Measurements from ENCODE around the gene AOPEP. TPM values are rescaled to one million over a fixed set of nuclear protein-coding genes. Genes with fewer than 3 reads are reported as not detected.

Gene AOPEP
- total and polyA plus RNA-seq, 7 donors: 28.0 to 490 (median 184) TPM

GRCh38 chr9:95007226-95007869 is 280.8 kb downstream of the AOPEP start:
- Histone ChIP-seq H3K27ac (peak overlapping the region; percentile 97 to 99 (median 99)), H3K4me1 (peaks cover 0 to 50% (median 34%) of the 10 kb centered on the region in 4 donors), H3K9me3 (no peaks in the 10 kb centered on the region), H3K4me3 (peak overlapping the region; percentile 64 to 87 (median 82)), H3K27me3 (no peaks in the 10 kb centered on the region), H3K36me3 (peaks cover 0 to 19% (median 2%) of the 10 kb centered on the region in 4 donors)
- intact Hi-C loops (cut with DNase I): loop anchor here (5.0 kb wide), 4 partner anchors 40 to 100 kb away; no protein-coding TSS in a partner anchor
- TF ChIP-seq EP300 (IDR thresholded peaks at IDR 0.05) (no peak), POLR2AphosphoS5 (IDR thresholded peaks at IDR 0.05) (peak in 3 of 4 donors; percentile 35 to 60 (median 40)), CTCF (IDR thresholded peaks at IDR 0.05) (no peak), POLR2A (IDR thresholded peaks at IDR 0.05) (no peak)
- no peak for DNase-seq
- 10 to 54% methylated on average over 5 of the region's 5 CpGs for WGBS, 2 donors

- WGBS, 2 donors: 15 to 54% methylated on average over 15 of the region's 15 CpGs
- DNase-seq: no peak
- Histone ChIP-seq H3K27ac (peak overlapping the region; percentile 97 to 99 (median 99)), H3K4me1 (peaks cover 0 to 54% (median 39%) of the 10 kb centered on the region in 4 donors), H3K9me3 (no peaks in the 10 kb centered on the region), H3K4me3 (peak overlapping the region; percentile 64 to 87 (median 82)), H3K27me3 (no peaks in the 10 kb centered on the region), H3K36me3 (peaks cover 0 to 19% (median 2%) of the 10 kb centered on the region in 4 donors)
- intact Hi-C loops (cut with DNase I): loop anchor here (5.0 kb wide), 4 partner anchors 39 to 101 kb away; no protein-coding TSS in a partner anchor
- TF ChIP-seq CTCF (IDR thresholded peaks at IDR 0.05) (no peak), POLR2AphosphoS5 (IDR thresholded peaks at IDR 0.05) (peak in 1 of 4 donors; percentile 5), EP300 (IDR thresholded peaks at IDR 0.05) (no peak), POLR2A (IDR thresholded peaks at IDR 0.05) (peak in 1 of 2 donors; percentile 13)
Observed at GRCh38 chr9:95008151-95008771, 281.8 kb downstream of the AOPEP start.

- Histone ChIP-seq H3K9me3 (no peaks in the 10 kb centered on the region), H3K4me1 (peaks cover 0 to 59% (median 46%) of the 10 kb centered on the region in 4 donors), H3K27ac (peak overlapping the region; percentile 97 to 99 (median 99)), H3K36me3 (peaks cover 0 to 19% (median 2%) of the 10 kb centered on the region in 4 donors), H3K4me3 (peak overlapping the region in 3 of 4 donors; percentile 5 to 87 (median 81)), H3K27me3 (no peaks in the 10 kb centered on the region)
- TF ChIP-seq POLR2AphosphoS5 (IDR thresholded peaks at IDR 0.05): peak in 2 of 4 donors; percentile 38 to 49
- TF ChIP-seq POLR2A (IDR thresholded peaks at IDR 0.05): no peak
- intact Hi-C loops (cut with DNase I): loop anchor here (5.0 kb wide), 4 partner anchors 38 to 102 kb away; no protein-coding TSS in a partner anchor
- WGBS, 2 donors: 84 to 89% methylated on average over 5 of the region's 5 CpGs
- DNase-seq: no peak
Observed at GRCh38 chr9:95009459-95009858, 283.0 kb downstream of the AOPEP start.

- no peak for DNase-seq
- peak overlapping the region; percentile 97 to 99 (median 99) for H3K27ac ChIP-seq
- 32 to 70% methylated on average over 5 of the region's 5 CpGs for WGBS, 2 donors
- intact Hi-C loops (cut with DNase I): no loop called here
- peaks cover 0 to 68% (median 54%) of the 10 kb centered on the region in 4 donors for H3K4me1 ChIP-seq
- no peaks in the 10 kb centered on the region for H3K9me3 ChIP-seq
- TF ChIP-seq POLR2A (IDR thresholded peaks at IDR 0.05): no peak
- TF ChIP-seq POLR2AphosphoS5 (IDR thresholded peaks at IDR 0.05): peak in 3 of 4 donors; percentile 6 to 31 (median 30)
- H3K27me3 ChIP-seq: no peaks in the 10 kb centered on the region
- peak overlapping the region in 1 of 4 donors; percentile 81 for H3K4me3 ChIP-seq
- peaks cover 0 to 28% (median 2%) of the 10 kb centered on the region in 4 donors for H3K36me3 ChIP-seq
Observed at GRCh38 chr9:95010431-95010838, 283.9 kb downstream of the AOPEP start.

GRCh38 chr9:95012035-95012708 is 285.7 kb downstream of the AOPEP start:
- TF ChIP-seq POLR2A (IDR thresholded peaks at IDR 0.05) (no peak), POLR2AphosphoS5 (IDR thresholded peaks at IDR 0.05) (peak in 1 of 4 donors; percentile 17), EP300 (IDR thresholded peaks at IDR 0.05) (no peak)
- intact Hi-C loops (cut with DNase I): no loop called here
- Histone ChIP-seq H3K4me3 (no peak overlapping the region), H3K4me1 (peaks cover 0 to 86% (median 69%) of the 10 kb centered on the region in 4 donors), H3K27me3 (no peaks in the 10 kb centered on the region), H3K9me3 (no peaks in the 10 kb centered on the region), H3K27ac (peak overlapping the region; percentile 97 to 99 (median 99)), H3K36me3 (peaks cover 0 to 45% (median 5%) of the 10 kb centered on the region in 4 donors)
- 69 to 77% methylated on average over 7 of the region's 7 CpGs for WGBS, 2 donors
- DNase-seq: no peak

Measured in sigmoid colon (tissue), 7 donors.